WTC11 (cell line): ENCODE measurements around the gene EFHC2.

Experiments
- ATF3 ChIP-seq: sonication (generic); formaldehyde crosslinking; conservative IDR thresholded peaks from 2 replicates; pipeline ENCODE4 v1.8.1; 2022; ENCODE audit warnings: mild to moderate bottlenecking, missing genetic modification reagents
- CTCF ChIP-seq: fragments of 200-600 bp; IDR thresholded peaks from 2 replicates; pipeline ENCODE4 v1.8.0; 2022; ENCODE audit warnings: antibody characterized with exemption
- SP1 ChIP-seq: sonication (generic); formaldehyde crosslinking; conservative IDR thresholded peaks from 2 replicates; pipeline ENCODE4 v1.8.1; 2022; ENCODE audit warnings: missing genetic modification reagents
- TCF7 ChIP-seq: sonication (generic); formaldehyde crosslinking; IDR thresholded peaks from 2 replicates; pipeline ENCODE4 v1.8.0; 2022; ENCODE audit warnings: mild to moderate bottlenecking, low read depth, missing genetic modification reagents, moderate library complexity
- ZNF263 ChIP-seq: sonication (generic); formaldehyde crosslinking; IDR thresholded peaks from 2 replicates; pipeline ENCODE4 v1.8.1; 2022; ENCODE audit warnings: low read depth, mild to moderate bottlenecking, moderate library complexity, missing genetic modification reagents

GRCh38 chrX:44261286-44261685 is 82.2 kb downstream of the EFHC2 start:
- no peak for TF ChIP-seq CTCF
- TF ChIP-seq SP1 (CRISPR knock-in tag): no peak
- TF ChIP-seq ATF3: no peak
- TF ChIP-seq ZNF263 (CRISPR knock-in tag): no peak
- TF ChIP-seq TCF7 (CRISPR knock-in tag): no peak
